ENCODE measurements around the gene SPI1.

SPI1 gene

DNA sequence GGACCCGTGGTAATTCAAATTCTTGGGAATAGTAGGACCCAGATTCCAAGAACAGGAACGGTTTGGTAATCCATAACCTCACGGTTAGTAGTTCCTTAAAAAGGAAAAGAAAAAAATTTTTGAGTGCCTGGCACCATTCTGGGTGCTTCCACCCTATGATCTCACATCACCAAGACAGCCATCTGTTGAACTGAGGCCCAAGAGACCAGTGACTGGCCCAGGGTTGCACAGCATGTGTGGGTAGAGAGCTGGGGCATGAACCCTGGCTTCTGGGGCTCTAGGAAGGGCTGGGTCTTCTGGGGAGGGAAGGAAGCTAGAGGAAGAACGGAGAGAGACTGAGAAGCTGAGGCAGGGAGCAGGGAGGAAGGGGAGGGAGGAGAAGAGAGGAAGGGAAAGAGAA lies 4.7 kb upstream of the SPI1 start:
- H3K9ac ChIP-seq (ENCODE audit: low read length in 2 of 2), result no peak overlapping the region
- H3K27ac ChIP-seq (ENCODE audit: low read length), result no peak overlapping the region
- no peaks in the 10 kb centered on the region for H3K27me3 ChIP-seq (ENCODE audit: control insufficient read depth in 1 of 2, insufficient read depth in 2 of 2, low read length in 2 of 2)
- no peaks in the 10 kb centered on the region for H3K9me3 ChIP-seq (ENCODE audit: control insufficient read depth in 2 of 2, low read length in 2 of 2)
- no peaks in the 10 kb centered on the region for H3K36me3 ChIP-seq (ENCODE audit: control insufficient read depth in 2 of 2, insufficient read depth in 2 of 2, low read length in 2 of 2)
- no peaks in the 10 kb centered on the region for H3K4me1 ChIP-seq (ENCODE audit: control insufficient read depth, insufficient read depth, low read length)
- no peak overlapping the region for H3K4me3 ChIP-seq (ENCODE audit: low read length in 2 of 2)

DNA sequence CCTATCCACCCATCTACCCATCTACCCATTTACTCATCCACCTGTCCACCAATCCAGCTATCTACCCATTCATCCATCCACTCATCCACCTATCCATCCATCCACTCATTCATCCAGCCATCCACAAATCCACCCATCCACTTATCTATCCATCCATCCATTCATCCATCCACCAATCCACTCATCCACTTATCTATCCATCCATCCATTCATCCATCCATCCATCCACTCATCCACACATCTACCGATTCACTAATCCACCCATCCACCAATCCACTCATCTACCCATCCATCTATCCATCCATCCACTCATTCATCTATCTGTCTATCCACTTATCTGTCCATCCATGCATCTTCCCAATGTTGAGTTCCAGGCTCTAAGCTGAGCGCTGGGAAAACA lies 1.7 kb upstream of the SPI1 start:
- H3K4me3 ChIP-seq (ENCODE audit: low read length in 2 of 2), result no peak overlapping the region
- H3K36me3 ChIP-seq (ENCODE audit: control insufficient read depth in 2 of 2, insufficient read depth in 2 of 2, low read length in 2 of 2), result no peaks in the 10 kb centered on the region
- no peak overlapping the region for H3K9ac ChIP-seq (ENCODE audit: low read length in 2 of 2)
- H3K27me3 ChIP-seq (ENCODE audit: control insufficient read depth in 1 of 2, insufficient read depth in 2 of 2, low read length in 2 of 2), result no peaks in the 10 kb centered on the region
- no peaks in the 10 kb centered on the region for H3K4me1 ChIP-seq (ENCODE audit: control insufficient read depth, insufficient read depth, low read length)
- H3K27ac ChIP-seq (ENCODE audit: low read length), result no peak overlapping the region
- H3K9me3 ChIP-seq (ENCODE audit: control insufficient read depth in 2 of 2, low read length in 2 of 2), result no peaks in the 10 kb centered on the region

DNA sequence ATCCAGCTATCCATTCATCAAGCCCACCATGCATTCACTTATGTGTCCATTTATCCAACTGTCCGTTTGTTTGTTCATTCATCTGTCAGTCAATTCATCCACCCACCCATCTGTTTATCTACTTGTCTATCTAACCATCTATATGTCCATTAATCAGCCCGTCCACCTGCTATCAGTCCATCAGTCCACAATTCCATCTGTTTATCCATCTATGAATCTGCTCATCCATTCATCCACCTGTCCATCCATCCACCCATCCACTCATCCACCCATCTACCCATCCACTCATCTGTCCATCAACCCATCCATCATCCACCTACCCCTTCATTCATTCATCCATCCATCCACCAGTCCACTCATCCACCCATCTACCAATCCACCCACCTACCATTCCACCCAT lies 970 bp upstream of the SPI1 start:
- Histone ChIP-seq H3K4me1 (ENCODE audit: control insufficient read depth, insufficient read depth, low read length) (no peaks in the 10 kb centered on the region), H3K36me3 (ENCODE audit: control insufficient read depth in 2 of 2, insufficient read depth in 2 of 2, low read length in 2 of 2) (no peaks in the 10 kb centered on the region), H3K4me3 (ENCODE audit: low read length in 2 of 2) (no peak overlapping the region), H3K9me3 (ENCODE audit: control insufficient read depth in 2 of 2, low read length in 2 of 2) (no peaks in the 10 kb centered on the region), H3K27ac (ENCODE audit: low read length) (no peak overlapping the region), H3K9ac (ENCODE audit: low read length in 2 of 2) (no peak overlapping the region), H3K27me3 (ENCODE audit: control insufficient read depth in 1 of 2, insufficient read depth in 2 of 2, low read length in 2 of 2) (no peaks in the 10 kb centered on the region)

DNA sequence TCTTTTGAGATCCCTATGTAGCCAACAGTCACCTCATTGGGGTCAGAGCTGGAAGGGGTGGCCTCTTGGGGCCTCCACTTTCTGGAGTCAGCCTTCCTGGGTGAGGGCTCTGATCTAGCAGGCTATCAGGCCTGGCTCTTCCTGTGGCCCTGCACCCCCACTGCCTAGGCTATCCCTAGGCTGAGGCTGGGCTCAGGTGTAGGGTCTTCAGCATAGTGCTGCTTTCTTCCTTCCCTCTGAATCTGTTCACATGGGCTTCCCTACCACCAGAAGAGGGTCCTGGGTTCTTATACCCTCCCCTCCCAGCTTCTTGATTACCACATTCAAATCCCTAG lies 456 bp upstream of the SPI1 start:
- Histone ChIP-seq H3K4me1 (ENCODE audit: control insufficient read depth, insufficient read depth, low read length) (no peaks in the 10 kb centered on the region), H3K27ac (ENCODE audit: low read length) (no peak overlapping the region), H3K4me3 (ENCODE audit: low read length in 2 of 2) (no peak overlapping the region)

DNA sequence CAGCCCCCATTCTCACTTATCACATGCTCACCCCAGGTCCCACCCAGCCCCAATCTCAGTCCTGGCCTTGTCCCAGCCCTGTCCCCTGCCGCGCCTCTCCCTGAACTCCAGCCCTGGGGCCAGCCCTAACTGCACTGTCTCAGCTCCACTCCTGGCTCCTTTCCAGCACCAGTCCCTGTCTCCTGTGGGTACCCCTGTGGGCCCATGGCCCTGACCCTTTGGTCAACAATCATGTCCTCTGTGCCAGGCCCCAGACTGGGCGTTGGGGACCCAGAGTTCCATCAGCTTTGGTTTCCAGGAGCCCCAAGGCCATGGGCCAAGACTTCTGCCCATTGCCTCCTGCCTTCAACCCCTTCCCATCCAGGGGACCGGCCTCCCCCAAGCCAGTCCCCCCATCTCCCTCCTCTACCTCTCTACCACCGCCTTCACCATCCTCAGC lies 757 bp downstream of the SPI1 start:
- Histone ChIP-seq H3K4me3 (ENCODE audit: low read length in 2 of 2) (peak overlapping the region in 1 of 2 donors; percentile 40), H3K9ac (ENCODE audit: low read length in 2 of 2) (no peak overlapping the region)

More for the DNA sequence above, 456 bp upstream of the SPI1 start:
- H3K9me3 ChIP-seq (ENCODE audit: control insufficient read depth in 2 of 2, low read length in 2 of 2), result no peaks in the 10 kb centered on the region
- no peak overlapping the region for H3K9ac ChIP-seq (ENCODE audit: low read length in 2 of 2)
- no peaks in the 10 kb centered on the region for H3K27me3 ChIP-seq (ENCODE audit: control insufficient read depth in 1 of 2, insufficient read depth in 2 of 2, low read length in 2 of 2)
- H3K36me3 ChIP-seq (ENCODE audit: control insufficient read depth in 2 of 2, insufficient read depth in 2 of 2, low read length in 2 of 2), result no peaks in the 10 kb centered on the region

DNA sequence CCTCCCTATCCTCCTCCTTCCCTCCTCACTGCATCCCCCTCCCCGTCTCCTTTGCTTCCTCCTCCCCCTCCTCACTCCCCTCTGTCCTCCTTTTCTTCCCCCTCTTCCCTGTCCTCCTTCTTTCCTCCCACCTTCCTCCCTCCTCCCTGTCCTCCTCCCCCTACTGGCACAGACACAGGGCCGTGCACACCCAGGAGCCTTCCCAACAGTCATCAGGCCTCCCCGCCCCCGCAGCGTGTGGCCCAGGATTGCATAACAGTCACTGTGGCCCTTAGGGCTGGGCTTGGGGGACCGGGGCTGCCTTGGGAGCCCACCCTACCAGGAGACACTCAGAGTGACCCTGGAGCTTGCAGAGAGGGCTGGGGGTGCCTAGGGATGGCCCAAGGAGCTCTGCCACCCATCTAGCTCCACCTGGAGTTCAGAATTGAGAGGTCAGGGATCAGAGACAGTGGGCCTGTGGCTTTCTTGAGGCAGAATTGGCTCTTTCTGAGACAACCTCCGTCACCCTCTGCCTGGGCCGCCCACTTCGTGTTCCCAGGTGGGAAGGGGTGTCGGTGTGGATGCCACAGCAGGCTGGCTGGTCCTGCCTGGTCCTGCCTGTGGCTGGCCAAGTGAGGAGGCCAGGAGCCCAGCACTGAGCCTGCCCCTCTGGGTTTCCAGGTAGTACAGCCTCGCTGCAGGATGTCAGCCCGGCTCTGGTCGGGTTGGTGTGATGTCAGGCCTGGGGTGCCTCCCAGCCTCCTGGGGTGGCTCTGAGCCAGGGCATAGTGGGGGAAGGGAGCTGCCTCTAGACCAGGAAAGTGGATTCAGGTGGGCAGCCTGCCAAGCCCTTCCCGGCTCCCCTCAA lies 1.6 kb downstream of the SPI1 start:
- no peaks in the 10 kb centered on the region for H3K27me3 ChIP-seq (ENCODE audit: control insufficient read depth in 1 of 2, insufficient read depth in 2 of 2, low read length in 2 of 2)
- H3K4me1 ChIP-seq (ENCODE audit: control insufficient read depth, insufficient read depth, low read length), result no peaks in the 10 kb centered on the region
- H3K9ac ChIP-seq (ENCODE audit: low read length in 2 of 2), result peak overlapping the region in 1 of 2 donors; percentile 33
- peak overlapping the region in 1 of 2 donors; percentile 40 for H3K4me3 ChIP-seq (ENCODE audit: low read length in 2 of 2)
- H3K36me3 ChIP-seq (ENCODE audit: control insufficient read depth in 2 of 2, insufficient read depth in 2 of 2, low read length in 2 of 2), result no peaks in the 10 kb centered on the region
- H3K27ac ChIP-seq (ENCODE audit: low read length), result no peak overlapping the region
- no peaks in the 10 kb centered on the region for H3K9me3 ChIP-seq (ENCODE audit: control insufficient read depth in 2 of 2, low read length in 2 of 2)

More for the DNA sequence above, 757 bp downstream of the SPI1 start:
- Histone ChIP-seq H3K9me3 (ENCODE audit: control insufficient read depth in 2 of 2, low read length in 2 of 2) (no peaks in the 10 kb centered on the region), H3K27me3 (ENCODE audit: control insufficient read depth in 1 of 2, insufficient read depth in 2 of 2, low read length in 2 of 2) (no peaks in the 10 kb centered on the region), H3K4me1 (ENCODE audit: control insufficient read depth, insufficient read depth, low read length) (no peaks in the 10 kb centered on the region), H3K27ac (ENCODE audit: low read length) (no peak overlapping the region), H3K36me3 (ENCODE audit: control insufficient read depth in 2 of 2, insufficient read depth in 2 of 2, low read length in 2 of 2) (no peaks in the 10 kb centered on the region)

DNA sequence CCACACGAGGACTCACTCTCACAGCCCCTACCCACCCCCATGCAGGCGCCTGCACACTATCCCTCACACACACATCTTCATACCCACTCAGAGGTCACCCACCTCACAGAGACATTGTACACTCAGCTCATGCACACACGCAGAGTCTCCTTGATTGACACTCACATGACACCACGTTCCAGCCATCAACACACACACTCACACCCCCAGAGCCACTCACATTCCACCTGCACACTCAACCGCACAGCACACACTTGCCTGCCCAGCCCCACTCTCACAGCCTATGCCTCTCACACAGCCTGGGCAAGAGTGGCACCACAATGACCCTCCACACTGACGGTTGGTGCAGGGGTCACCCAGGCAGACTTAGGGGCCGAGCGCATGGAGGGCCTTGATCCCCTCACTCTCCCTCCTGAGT lies 2.2 kb downstream of the SPI1 start:
- Histone ChIP-seq H3K9ac (ENCODE audit: low read length in 2 of 2) (no peak overlapping the region), H3K9me3 (ENCODE audit: control insufficient read depth in 2 of 2, low read length in 2 of 2) (no peaks in the 10 kb centered on the region), H3K27ac (ENCODE audit: low read length) (no peak overlapping the region), H3K27me3 (ENCODE audit: control insufficient read depth in 1 of 2, insufficient read depth in 2 of 2, low read length in 2 of 2) (no peaks in the 10 kb centered on the region), H3K4me3 (ENCODE audit: low read length in 2 of 2) (peak overlapping the region in 1 of 2 donors; percentile 40), H3K36me3 (ENCODE audit: control insufficient read depth in 2 of 2, insufficient read depth in 2 of 2, low read length in 2 of 2) (no peaks in the 10 kb centered on the region), H3K4me1 (ENCODE audit: control insufficient read depth, insufficient read depth, low read length) (no peaks in the 10 kb centered on the region)

DNA sequence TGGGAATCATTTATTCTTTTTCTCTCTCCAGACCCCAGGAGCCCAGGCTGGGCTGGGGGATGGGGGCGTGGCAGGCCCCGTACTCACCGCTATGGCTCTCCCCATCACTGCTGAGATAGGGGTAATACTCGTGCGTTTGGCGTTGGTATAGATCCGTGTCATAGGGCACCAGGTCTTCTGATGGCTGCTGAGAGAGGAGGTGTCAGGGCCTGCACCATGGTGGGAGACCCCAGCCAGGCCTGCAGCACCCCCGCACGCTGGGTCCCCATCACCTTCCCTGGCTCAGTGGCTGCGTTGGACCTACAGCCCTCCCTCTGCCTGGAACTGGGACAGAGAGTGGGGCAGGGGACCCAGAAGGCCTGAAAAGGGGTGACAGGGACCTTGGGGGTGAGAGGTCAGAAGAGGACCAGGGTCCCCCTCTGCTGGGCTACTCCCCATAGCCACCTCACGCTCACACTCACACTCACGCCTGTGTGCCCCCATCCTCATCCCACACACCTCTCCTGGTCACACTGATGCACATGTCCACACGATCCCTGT lies 2.7 kb downstream of the SPI1 start:
- Histone ChIP-seq H3K9ac (ENCODE audit: low read length in 2 of 2) (no peak overlapping the region), H3K4me3 (ENCODE audit: low read length in 2 of 2) (no peak overlapping the region), H3K4me1 (ENCODE audit: control insufficient read depth, insufficient read depth, low read length) (no peaks in the 10 kb centered on the region), H3K27ac (ENCODE audit: low read length) (no peak overlapping the region), H3K36me3 (ENCODE audit: control insufficient read depth in 2 of 2, insufficient read depth in 2 of 2, low read length in 2 of 2) (no peaks in the 10 kb centered on the region), H3K9me3 (ENCODE audit: control insufficient read depth in 2 of 2, low read length in 2 of 2) (no peaks in the 10 kb centered on the region), H3K27me3 (ENCODE audit: control insufficient read depth in 1 of 2, insufficient read depth in 2 of 2, low read length in 2 of 2) (no peaks in the 10 kb centered on the region)

DNA sequence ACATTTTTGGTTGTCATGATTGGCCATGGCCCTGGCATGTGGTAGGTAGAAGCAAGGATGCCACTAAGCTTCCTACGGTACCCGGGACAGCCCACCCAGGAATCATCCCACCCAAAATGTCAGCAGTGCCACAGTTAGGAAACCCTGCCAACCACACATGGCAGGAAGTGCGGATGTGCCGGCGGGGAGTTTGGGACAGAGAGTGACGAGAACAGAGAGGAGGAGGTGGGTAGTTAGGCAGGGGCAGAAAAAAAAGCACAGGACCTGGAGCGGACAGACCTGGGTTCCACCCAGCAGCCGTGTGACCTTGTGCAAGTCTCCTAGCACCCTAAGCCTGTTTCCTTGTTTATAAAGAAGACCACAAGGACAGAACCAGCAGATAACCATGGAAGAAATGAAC lies 3.3 kb downstream of the SPI1 start:
- no peak overlapping the region for H3K9ac ChIP-seq (ENCODE audit: low read length in 2 of 2)
- H3K4me1 ChIP-seq (ENCODE audit: control insufficient read depth, insufficient read depth, low read length), result no peaks in the 10 kb centered on the region
- no peaks in the 10 kb centered on the region for H3K9me3 ChIP-seq (ENCODE audit: control insufficient read depth in 2 of 2, low read length in 2 of 2)
- H3K27ac ChIP-seq (ENCODE audit: low read length), result no peak overlapping the region
- no peak overlapping the region for H3K4me3 ChIP-seq (ENCODE audit: low read length in 2 of 2)
- H3K36me3 ChIP-seq (ENCODE audit: control insufficient read depth in 2 of 2, insufficient read depth in 2 of 2, low read length in 2 of 2), result no peaks in the 10 kb centered on the region
- H3K27me3 ChIP-seq (ENCODE audit: control insufficient read depth in 1 of 2, insufficient read depth in 2 of 2, low read length in 2 of 2), result no peaks in the 10 kb centered on the region

DNA sequence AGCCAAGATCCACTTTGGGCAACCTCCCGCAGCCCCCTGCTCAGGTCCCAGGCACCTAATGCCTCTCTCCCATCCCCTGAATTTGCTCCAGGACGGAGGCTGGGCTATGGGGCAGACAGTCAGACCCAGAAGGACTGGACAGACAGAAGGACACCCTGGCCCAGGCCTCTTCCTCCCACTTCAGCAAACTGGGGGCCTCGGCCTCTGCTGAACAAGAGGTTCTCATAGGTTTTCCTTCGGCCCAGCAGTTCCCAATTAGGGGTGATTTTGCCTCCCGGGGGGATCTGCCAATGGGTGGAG lies 3.7 kb downstream of the SPI1 start:
- no peak overlapping the region for H3K27ac ChIP-seq (ENCODE audit: low read length)
- no peak overlapping the region for H3K4me3 ChIP-seq (ENCODE audit: low read length in 2 of 2)
- no peak overlapping the region for H3K9ac ChIP-seq (ENCODE audit: low read length in 2 of 2)
- H3K4me1 ChIP-seq (ENCODE audit: control insufficient read depth, insufficient read depth, low read length), result no peaks in the 10 kb centered on the region
- no peaks in the 10 kb centered on the region for H3K27me3 ChIP-seq (ENCODE audit: control insufficient read depth in 1 of 2, insufficient read depth in 2 of 2, low read length in 2 of 2)
- no peaks in the 10 kb centered on the region for H3K36me3 ChIP-seq (ENCODE audit: control insufficient read depth in 2 of 2, insufficient read depth in 2 of 2, low read length in 2 of 2)
- H3K9me3 ChIP-seq (ENCODE audit: control insufficient read depth in 2 of 2, low read length in 2 of 2), result no peaks in the 10 kb centered on the region
